Esophagus squamous epithelium (tissue), 5 donors: ENCODE measurements around the gene RIPK4. TPM values are rescaled to one million over a fixed set of nuclear protein-coding genes. Genes with fewer than 3 reads are reported as not detected.
A peak's percentile ranks its signal among the peaks of the same experiment; 100 is the strongest.

ENCODE experiments used
- DNase-seq: peaks from one replicate; lab custom pipeline; 2025; lab: John Stamatoyannopoulos, UW
- H3K27ac ChIP-seq, 4 donors: fragments of 200-600 bp; sonication (generic); one replicate each; pipeline ENCODE4 v1.5.1; 2016 to 2019; ENCODE audit warnings: mild to moderate bottlenecking in 1 of 4
- H3K27me3 ChIP-seq, 4 donors: fragments of 200-600 bp; sonication (generic); 1 replicate in 3 of 4; 2 replicates in 1 of 4; pipeline versions ENCODE4 v1.5.1 to v1.6.0; 2017 to 2021; ENCODE audit warnings: antibody characterized with exemption in 1 of 4
- H3K36me3 ChIP-seq, 3 donors: fragments of 200-600 bp; sonication (generic); one replicate each; pipeline ENCODE4 v1.5.1; 2016 to 2019
- H3K4me1 ChIP-seq, 3 donors: fragments of 200-600 bp; sonication (generic); one replicate each; pipeline ENCODE4 v1.5.1; 2017 to 2019
- H3K4me3 ChIP-seq, 4 donors: fragments of 200-600 bp; sonication (generic); 1 replicate in 3 of 4; 2 replicates in 1 of 4; pipeline ENCODE4 v1.5.1; 2016 to 2019; ENCODE audit warnings: mild to moderate bottlenecking in 2 of 4, moderate library complexity in 1 of 4
- H3K9me3 ChIP-seq, 3 donors: fragments of 200-600 bp; sonication (generic); one replicate each; pipeline ENCODE4 v1.5.1; 2016 to 2019
- POLR2A ChIP-seq, 4 donors: fragments of 450-650 bp; IDR thresholded peaks; one replicate each; pipeline ENCODE4 v1.6.1; 2017; ENCODE audit warnings: antibody characterized with exemption in 4 of 4, mild to moderate bottlenecking in 4 of 4, moderate library complexity in 3 of 4
- WGBS, 2 donors: methylation state at CpG; one replicate each; pipeline ENCODE4 v1.1.5; 2018; 5-methylcytosine and 5-hydroxymethylcytosine counted together
- intact Hi-C: fragments of 100-400 bp; cut with DNase I; formaldehyde crosslinking; loops from one replicate; pipeline ENCODE4 v1.15.0; 2022
- total RNA-seq, 4 donors: library from RNA; depleted of rRNA; stranded (reverse); fragments of >200 nt; gene quantifications; one replicate each; pipeline ENCODE4 v1.1.0, GENCODE V29; 2016
- TF ChIP-seq, protein P1 (sequence below), 6 experiments: fragments of 450-650 bp in 4 of 6; fragments of 200-600 bp in 2 of 6; sonication (generic) in 2 of 6; IDR thresholded peaks; one replicate each; pipeline ENCODE4 v1.5.1; 2016 to 2019; ENCODE audit warnings: antibody characterized with exemption in 6 of 6, mild to moderate bottlenecking in 4 of 6, moderate library complexity in 4 of 6
- donor health status: DM: yes; HTN: yes; CAD: no.

RIPK4 gene
- total RNA-seq, 4 donors from 2014 or later: 41.1 to 93.5 (median 68.8) TPM

DNA sequence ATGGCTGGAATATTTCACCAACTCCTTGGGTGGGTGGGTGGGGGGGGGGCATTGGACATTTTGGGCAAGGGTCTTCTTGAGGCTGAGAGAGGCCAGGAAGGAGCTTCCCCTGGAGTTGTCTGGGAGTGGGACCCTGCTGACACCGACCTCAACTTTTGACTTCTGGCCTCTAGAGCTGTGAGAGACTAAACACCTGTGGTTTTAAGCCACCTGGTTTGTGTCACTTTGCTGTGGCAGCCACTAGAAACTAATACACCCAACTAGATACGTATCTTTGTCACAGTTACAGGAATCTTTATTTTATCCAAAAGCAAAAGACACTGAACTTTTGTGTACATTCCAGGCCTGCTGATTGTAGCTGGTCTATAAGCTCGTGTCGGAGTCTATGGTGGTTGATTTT is 9.9 kb upstream of the RIPK4 start:
- 89 to 90% methylated on average over 3 to 4 of the region's 4 CpGs for WGBS, 2 donors
- H3K4me1 ChIP-seq: peaks cover 7 to 52% (median 13%) of the 10 kb centered on the region in 3 donors
- no peaks in the 10 kb centered on the region for H3K36me3 ChIP-seq
- TF ChIP-seq POLR2A (IDR thresholded peaks at IDR 0.05): no peak
- TF ChIP-seq, protein P1, sequence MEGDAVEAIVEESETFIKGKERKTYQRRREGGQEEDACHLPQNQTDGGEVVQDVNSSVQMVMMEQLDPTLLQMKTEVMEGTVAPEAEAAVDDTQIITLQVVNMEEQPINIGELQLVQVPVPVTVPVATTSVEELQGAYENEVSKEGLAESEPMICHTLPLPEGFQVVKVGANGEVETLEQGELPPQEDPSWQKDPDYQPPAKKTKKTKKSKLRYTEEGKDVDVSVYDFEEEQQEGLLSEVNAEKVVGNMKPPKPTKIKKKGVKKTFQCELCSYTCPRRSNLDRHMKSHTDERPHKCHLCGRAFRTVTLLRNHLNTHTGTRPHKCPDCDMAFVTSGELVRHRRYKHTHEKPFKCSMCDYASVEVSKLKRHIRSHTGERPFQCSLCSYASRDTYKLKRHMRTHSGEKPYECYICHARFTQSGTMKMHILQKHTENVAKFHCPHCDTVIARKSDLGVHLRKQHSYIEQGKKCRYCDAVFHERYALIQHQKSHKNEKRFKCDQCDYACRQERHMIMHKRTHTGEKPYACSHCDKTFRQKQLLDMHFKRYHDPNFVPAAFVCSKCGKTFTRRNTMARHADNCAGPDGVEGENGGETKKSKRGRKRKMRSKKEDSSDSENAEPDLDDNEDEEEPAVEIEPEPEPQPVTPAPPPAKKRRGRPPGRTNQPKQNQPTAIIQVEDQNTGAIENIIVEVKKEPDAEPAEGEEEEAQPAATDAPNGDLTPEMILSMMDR (IDR thresholded peaks at IDR 0.05): no peak
- peak overlapping the region in 2 of 4 donors; percentile 71 to 92 for H3K27ac ChIP-seq
- intact Hi-C loops: loop anchor here (5.0 kb wide), 1 partner anchor 164 kb away; no protein-coding TSS in a partner anchor
- H3K4me3 ChIP-seq: no peak overlapping the region
- H3K9me3 ChIP-seq: no peaks in the 10 kb centered on the region
- H3K27me3 ChIP-seq: peaks cover 0 to 86% (median 0%) of the 10 kb centered on the region in 4 donors
- no peak for DNase-seq

DNA sequence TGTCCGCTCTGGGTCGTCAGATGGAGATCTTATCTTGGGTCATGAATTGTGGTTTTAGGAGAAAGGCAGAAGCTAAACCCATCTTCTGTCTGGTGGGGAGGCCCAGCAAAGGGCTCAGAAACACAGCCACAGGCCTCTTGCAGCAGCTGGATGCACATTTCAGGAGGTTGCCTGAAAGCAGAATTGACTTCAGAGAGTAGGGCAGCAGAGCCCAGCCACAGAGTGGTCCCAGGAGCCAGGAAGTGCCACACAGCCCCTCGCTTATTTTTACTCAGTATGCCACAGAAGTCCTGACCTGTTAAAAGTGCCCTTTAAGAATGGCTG is 8.3 kb upstream of the RIPK4 start:
- Histone ChIP-seq H3K27me3 (peaks cover 0 to 86% (median 0%) of the 10 kb centered on the region in 4 donors), H3K9me3 (no peaks in the 10 kb centered on the region), H3K27ac (no peak overlapping the region), H3K4me3 (no peak overlapping the region), H3K4me1 (peaks cover 7 to 52% (median 13%) of the 10 kb centered on the region in 3 donors), H3K36me3 (no peaks in the 10 kb centered on the region)
- intact Hi-C loops: loop anchor here (5.0 kb wide), 1 partner anchor 163 kb away; no protein-coding TSS in a partner anchor
- 57 to 61% methylated on average over 3 of the region's 3 CpGs for WGBS, 2 donors
- DNase-seq: no peak
- TF ChIP-seq, protein P1 (IDR thresholded peaks at IDR 0.05): no peak
- TF ChIP-seq POLR2A (IDR thresholded peaks at IDR 0.05): no peak

DNA sequence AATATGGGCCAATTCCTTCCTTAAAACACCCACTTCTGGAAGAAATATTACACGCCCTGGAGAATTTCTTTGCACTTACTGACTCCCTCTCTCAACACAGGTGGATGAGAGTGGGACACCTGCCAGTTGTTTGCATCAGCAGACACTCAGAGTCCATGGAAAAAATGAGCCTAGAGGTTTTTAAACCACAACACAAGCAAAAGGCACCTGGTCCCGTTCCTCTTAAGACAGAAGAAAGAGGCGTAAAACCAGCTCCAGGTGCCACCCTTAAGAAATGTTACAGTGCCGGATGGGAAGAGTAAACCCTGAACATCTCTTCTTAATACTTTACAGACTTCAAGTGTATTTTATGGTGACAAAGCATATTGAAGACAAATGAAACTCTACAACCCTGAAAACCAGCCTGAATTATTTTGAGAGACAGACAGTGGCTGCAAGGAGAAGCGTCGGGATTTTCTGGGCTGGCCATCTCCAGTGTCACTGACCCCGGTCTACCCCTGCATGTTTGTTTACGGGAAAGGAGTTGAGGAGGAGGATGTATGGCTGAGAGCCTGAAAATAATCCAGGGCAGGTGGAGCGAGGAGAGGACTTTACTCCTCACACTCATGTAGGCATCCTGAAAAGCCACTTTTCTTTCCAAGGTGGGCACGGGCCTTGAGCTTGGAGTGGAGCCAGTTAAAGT is 7.8 kb upstream of the RIPK4 start:
- intact Hi-C loops: loop anchor here (5.0 kb wide), 1 partner anchor 162 kb away; no protein-coding TSS in a partner anchor
- peaks cover 0 to 86% (median 0%) of the 10 kb centered on the region in 4 donors for H3K27me3 ChIP-seq

DNA sequence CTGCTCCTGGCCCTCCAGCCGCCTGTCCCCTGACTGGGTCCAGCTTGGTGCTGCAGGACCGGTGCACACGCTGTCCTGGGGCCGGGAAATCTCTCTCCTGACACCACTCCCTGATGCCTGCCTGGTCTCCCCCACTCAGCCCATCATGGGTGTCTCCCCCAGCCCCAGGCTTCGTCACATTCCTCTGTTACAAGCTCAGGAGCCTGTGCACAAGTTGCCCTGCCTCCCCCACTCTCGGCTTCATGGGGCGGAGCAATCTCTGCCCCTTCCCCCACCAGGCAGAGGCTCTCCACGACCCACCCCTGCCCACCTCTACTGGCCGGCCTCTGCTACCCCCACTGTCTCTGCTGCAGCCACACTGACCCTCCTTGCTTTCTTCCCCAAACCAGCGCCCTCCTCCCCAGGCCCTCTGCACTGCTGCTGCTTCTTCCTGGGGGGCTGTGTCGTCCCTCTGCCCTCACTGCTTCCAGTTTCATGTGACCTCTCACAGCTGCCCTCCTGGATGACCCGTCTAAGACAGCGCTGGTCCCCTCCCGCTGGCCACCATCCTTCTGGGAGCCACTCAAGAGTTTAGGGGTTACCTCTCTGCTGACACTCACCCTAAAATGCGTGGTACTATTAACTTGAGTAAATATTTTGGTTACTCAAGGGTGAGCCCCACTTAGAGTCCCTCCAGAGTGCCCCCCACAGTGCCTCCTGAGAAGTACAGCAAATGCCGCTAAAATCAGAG is 5.7 kb upstream of the RIPK4 start:
- Histone ChIP-seq H3K27ac (no peak overlapping the region), H3K27me3 (peaks cover 0 to 90% (median 3%) of the 10 kb centered on the region in 4 donors), H3K4me1 (peaks cover 13 to 49% (median 16%) of the 10 kb centered on the region in 3 donors), H3K9me3 (no peaks in the 10 kb centered on the region), H3K4me3 (no peak overlapping the region), H3K36me3 (no peaks in the 10 kb centered on the region)
- TF ChIP-seq, protein P1 (IDR thresholded peaks at IDR 0.05): no peak
- intact Hi-C loops: no loop called here
- DNase-seq: no peak
- WGBS, 2 donors: 57 to 71% methylated on average over 13 to 16 of the region's 16 CpGs

More for the DNA sequence above, 7.8 kb upstream of the RIPK4 start:
- no peak overlapping the region for H3K27ac ChIP-seq
- peaks cover 7 to 51% (median 13%) of the 10 kb centered on the region in 3 donors for H3K4me1 ChIP-seq
- no peaks in the 10 kb centered on the region for H3K36me3 ChIP-seq
- H3K4me3 ChIP-seq: no peak overlapping the region
- H3K9me3 ChIP-seq: no peaks in the 10 kb centered on the region
- 52 to 64% methylated on average over 9 of the region's 10 CpGs for WGBS, 2 donors
- no peak for DNase-seq
- TF ChIP-seq, protein P1 (IDR thresholded peaks at IDR 0.05): no peak
- TF ChIP-seq POLR2A (IDR thresholded peaks at IDR 0.05): no peak

DNA sequence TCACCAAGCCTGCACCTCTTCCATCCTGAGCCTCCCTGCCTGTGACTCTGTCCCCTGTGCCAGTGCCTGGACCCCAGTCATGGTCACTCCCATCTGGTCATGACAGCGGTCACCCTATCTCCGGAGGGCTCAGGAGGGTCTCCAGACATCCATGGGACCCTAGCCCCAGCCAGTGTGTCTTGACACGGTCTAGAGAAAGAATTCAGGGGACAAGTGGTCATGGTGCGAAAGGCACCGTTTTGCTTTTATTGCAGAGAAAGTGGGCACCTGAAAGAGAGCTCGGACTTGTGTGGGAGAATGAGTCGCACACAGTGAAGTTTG is 4.7 kb upstream of the RIPK4 start:
- no peaks in the 10 kb centered on the region for H3K36me3 ChIP-seq
- no peak overlapping the region for H3K4me3 ChIP-seq
- no peak for DNase-seq
- H3K9me3 ChIP-seq: no peaks in the 10 kb centered on the region
- WGBS, 2 donors: 79 to 91% methylated on average over 4 to 7 of the region's 7 CpGs
- peaks cover 8 to 49% (median 19%) of the 10 kb centered on the region in 3 donors for H3K4me1 ChIP-seq
- no peak overlapping the region for H3K27ac ChIP-seq
- intact Hi-C loops: no loop called here
- TF ChIP-seq, protein P1 (IDR thresholded peaks at IDR 0.05): no peak
- TF ChIP-seq POLR2A (IDR thresholded peaks at IDR 0.05): no peak
- H3K27me3 ChIP-seq: peaks cover 0 to 97% (median 5%) of the 10 kb centered on the region in 4 donors
